Activated naive CD4-positive, alpha-beta T cell treated with anti-CD3 and anti-CD28 coated beads, Interleukin-2, amount 50 U/mL, for 16 hours (primary cell): ENCODE results near the gene FMN1.

Experiments used
- DNase-seq: peaks from one replicate; pipeline ENCODE4 v3.0.0-alpha.2; 2020

Gene FMN1

DNA sequence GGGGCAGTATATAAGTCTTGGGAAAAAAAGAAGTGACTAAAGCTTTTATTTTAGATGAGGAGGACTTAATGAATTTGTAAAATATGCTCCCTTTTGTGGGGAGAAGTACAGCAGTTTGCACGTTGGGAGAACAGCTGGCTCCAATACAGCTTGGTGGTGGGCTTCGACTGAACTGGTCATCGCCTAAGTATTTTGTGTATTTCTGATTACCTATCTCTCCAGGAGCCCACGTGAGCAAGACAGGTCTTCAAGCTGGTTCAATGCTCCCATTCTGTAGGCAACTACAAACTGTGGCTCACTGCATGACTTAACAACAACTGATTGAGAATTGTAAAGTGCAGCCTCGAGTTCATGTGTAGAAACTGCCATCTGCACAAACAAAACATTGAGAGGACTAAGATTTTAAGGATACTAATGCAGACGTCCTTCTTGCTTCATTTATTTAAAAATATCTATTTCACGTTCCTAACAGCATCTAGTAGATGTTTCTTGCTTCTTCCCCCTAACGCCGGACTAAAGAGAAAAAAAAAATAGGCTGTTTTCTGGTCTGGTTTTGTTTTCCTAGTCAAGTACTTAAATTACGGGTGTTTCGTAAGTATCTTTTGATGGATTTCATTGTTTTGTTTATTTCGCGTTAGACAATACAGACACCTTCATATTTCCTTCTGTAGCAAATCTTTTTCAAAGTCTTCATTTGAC lies 478.1 kb downstream of the FMN1 start:
- DNase-seq = no peak
